ENCODE results near the gene SSH2.

DNA sequence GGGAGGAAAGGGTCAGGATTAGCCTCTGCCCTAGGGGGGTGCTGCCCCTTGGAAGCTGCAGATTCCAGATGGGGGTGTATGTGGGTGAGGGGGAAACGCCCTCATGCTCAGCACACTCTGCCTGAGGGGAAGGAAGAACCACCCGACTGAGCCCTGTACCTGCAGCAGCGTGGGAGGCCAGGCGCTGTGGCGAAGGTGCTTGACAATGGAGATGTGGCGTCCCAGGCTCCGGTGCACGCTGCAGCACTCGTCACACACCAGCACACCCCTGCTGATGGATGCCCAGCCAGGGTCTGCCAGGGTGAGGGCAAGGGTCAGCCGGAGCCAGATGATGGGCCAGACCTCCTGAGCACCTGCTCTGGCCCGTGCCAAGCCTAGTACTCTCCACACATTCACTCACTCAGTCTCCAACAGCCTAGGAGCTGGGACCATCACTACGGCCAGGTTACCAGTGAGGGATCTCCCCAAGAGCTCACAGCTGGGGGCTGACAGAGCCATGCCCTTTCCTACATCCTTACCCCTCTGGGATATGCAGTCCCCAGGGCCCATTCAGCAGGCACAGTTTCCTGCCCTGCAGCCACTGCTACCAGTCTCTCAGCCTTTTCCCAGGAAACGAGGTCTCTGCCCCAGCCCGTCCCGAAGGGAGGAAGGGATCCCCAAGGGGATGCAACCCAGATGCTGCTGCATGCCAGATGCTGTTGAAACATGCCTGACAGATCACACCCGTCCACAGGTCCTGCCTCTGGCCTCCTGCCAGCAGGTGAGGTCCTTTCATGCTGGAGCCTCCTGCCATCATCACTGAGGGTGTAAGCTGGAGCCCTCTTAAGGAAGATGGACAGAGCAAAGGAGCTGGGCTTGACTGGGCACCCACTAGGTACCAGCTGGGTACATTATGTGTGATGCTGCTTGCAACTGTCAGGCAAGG, 346.4 kb downstream of the SSH2 start:
- TF ChIP-seq POLR2A (IDR thresholded peaks at IDR 0.05; ENCODE audit: low read length) (no peak), GATA1 (IDR thresholded peaks at IDR 0.05; ENCODE audit: low read depth, low read length) (no peak)
